DMS153 (cell line): ENCODE results near the gene CHAT.

Experiments used
- DNase-seq: peaks from one replicate; lab custom pipeline; 2025; lab: John Stamatoyannopoulos, UW

CHAT gene

GRCh38 chr10:49688920-49689319 is 75.1 kb downstream of the CHAT start:
- DNase-seq, result no peak

GRCh38 chr10:49689882-49690510 is 76.2 kb downstream of the CHAT start:
- DNase-seq, result no peak

GRCh38 chr10:49690698-49691356 is 77.0 kb downstream of the CHAT start:
- DNase-seq, result no peak

GRCh38 chr10:49691588-49691987 is 77.8 kb downstream of the CHAT start:
- no peak for DNase-seq

- no peak for DNase-seq
These were observed 80.6 kb downstream of the CHAT start for GRCh38 chr10:49694466-49694865.

- DNase-seq, result no peak
These were observed 82.5 kb downstream of the CHAT start for GRCh38 chr10:49696311-49696710.

GRCh38 chr10:49698679-49699078 is 84.8 kb downstream of the CHAT start:
- no peak for DNase-seq

- DNase-seq, result no peak
These were observed 86.4 kb downstream of the CHAT start for GRCh38 chr10:49700211-49700610.

- DNase-seq, result peak; percentile 49
These were observed 87.2 kb downstream of the CHAT start for GRCh38 chr10:49700997-49701396.

- DNase-seq, result no peak
These were observed 93.7 kb downstream of the CHAT start for GRCh38 chr10:49707585-49707984.

GRCh38 chr10:49709934-49710333 is 96.1 kb downstream of the CHAT start:
- no peak for DNase-seq

- no peak for DNase-seq
These were observed 97.1 kb downstream of the CHAT start for GRCh38 chr10:49710966-49711365.

- DNase-seq, result no peak
These were observed 97.6 kb downstream of the CHAT start for GRCh38 chr10:49711481-49711880.

- no peak for DNase-seq
These were observed 99.4 kb downstream of the CHAT start for GRCh38 chr10:49713266-49713665.
